ENCODE measurements around the gene TTC4.

The TTC4 gene

GRCh38 chr1:54715493-54716298 is at the start of gene TTC4:
TSS of gene TTC4 (plus strand) at chr1:54715861. CDS start at chr1:54715909, 48 bp downstream.
- peak; percentile 78 for DNase-seq (ENCODE audit: low read depth)

GRCh38 chr1:54666333-54666732 is 49.3 kb upstream of the TTC4 start:
- DNase-seq (ENCODE audit: low read depth), result no peak

- DNase-seq (ENCODE audit: low read depth), result no peak
Measured at GRCh38 chr1:54667797-54668196, 47.9 kb upstream of the TTC4 start.

- no peak for DNase-seq (ENCODE audit: low read depth)
Measured at GRCh38 chr1:54668567-54668966, 47.1 kb upstream of the TTC4 start.

GRCh38 chr1:54671985-54672608 is 43.6 kb upstream of the TTC4 start:
- peak; percentile 34 for DNase-seq (ENCODE audit: low read depth)

- no peak for DNase-seq (ENCODE audit: low read depth)
Measured at GRCh38 chr1:54678776-54679643, 36.7 kb upstream of the TTC4 start.

GRCh38 chr1:54679706-54680105 is 36.0 kb upstream of the TTC4 start:
- DNase-seq (ENCODE audit: low read depth), result no peak

GRCh38 chr1:54680387-54680786 is 35.3 kb upstream of the TTC4 start:
- DNase-seq (ENCODE audit: low read depth), result no peak

- no peak for DNase-seq (ENCODE audit: low read depth)
Measured at GRCh38 chr1:54681358-54681757, 34.3 kb upstream of the TTC4 start.

GRCh38 chr1:54683453-54683852 is 32.2 kb upstream of the TTC4 start:
- no peak for DNase-seq (ENCODE audit: low read depth)

GRCh38 chr1:54685335-54685905 is 30.2 kb upstream of the TTC4 start:
- no peak for DNase-seq (ENCODE audit: low read depth)

GRCh38 chr1:54686155-54686554 is 29.5 kb upstream of the TTC4 start:
- DNase-seq (ENCODE audit: low read depth), result no peak

GRCh38 chr1:54694771-54695170 is 20.9 kb upstream of the TTC4 start:
- DNase-seq (ENCODE audit: low read depth), result no peak

GRCh38 chr1:54695221-54695620 is 20.4 kb upstream of the TTC4 start:
- DNase-seq (ENCODE audit: low read depth), result no peak

- no peak for DNase-seq (ENCODE audit: low read depth)
Measured at GRCh38 chr1:54695764-54696163, 19.9 kb upstream of the TTC4 start.

- no peak for DNase-seq (ENCODE audit: low read depth)
Measured at GRCh38 chr1:54696262-54696661, 19.4 kb upstream of the TTC4 start.

- no peak for DNase-seq (ENCODE audit: low read depth)
Measured at GRCh38 chr1:54697896-54698295, 17.8 kb upstream of the TTC4 start.

GRCh38 chr1:54698346-54698745 is 17.3 kb upstream of the TTC4 start:
- no peak for DNase-seq (ENCODE audit: low read depth)

- no peak for DNase-seq (ENCODE audit: low read depth)
Measured at GRCh38 chr1:54699936-54700525, 15.6 kb upstream of the TTC4 start.

- DNase-seq (ENCODE audit: low read depth), result no peak
Measured at GRCh38 chr1:54701066-54701465, 14.6 kb upstream of the TTC4 start.

GRCh38 chr1:54701996-54702395 is 13.7 kb upstream of the TTC4 start:
- DNase-seq (ENCODE audit: low read depth), result no peak

GRCh38 chr1:54703471-54703870 is 12.2 kb upstream of the TTC4 start:
- DNase-seq (ENCODE audit: low read depth), result no peak
